Smooth muscle cell (in vitro differentiated cells): ENCODE measurements around the gene CYP2C18. TPM values are rescaled to one million over a fixed set of nuclear protein-coding genes. Genes with fewer than 3 reads are reported as not detected.
A peak's percentile ranks its signal among the peaks of the same experiment; 100 is the strongest.
"Not testable (repeated sequence)": the region's sequence is repeated elsewhere in the genome, so short reads cannot be mapped to it uniquely, and the experiment has no call there.

Experiments used
- DNase-seq: peaks from one replicate; lab custom pipeline; 2025; ENCODE audit not compliant: unreplicated experiment; lab: John Stamatoyannopoulos, UW
- H2AFZ ChIP-seq: fragments of 200-600 bp; sonication (generic); 2 replicates; pipeline ENCODE4 v1.6.0; 2016; ENCODE audit warnings: antibody characterized with exemption, low read depth, mild to moderate bottlenecking
- H3F3A ChIP-seq: fragments of 200-600 bp; sonication (generic); 2 replicates; pipeline ENCODE4 v1.6.0; 2017; ENCODE audit warnings: antibody characterized with exemption, low read depth
- H3K27ac ChIP-seq: fragments of 200-600 bp; sonication (generic); 2 replicates; pipeline ENCODE4 v1.5.1; 2016; ENCODE audit warnings: low read depth, mild to moderate bottlenecking
- H3K27me3 ChIP-seq: fragments of 200-600 bp; sonication (generic); 2 replicates; pipeline ENCODE4 v1.6.1; 2016; ENCODE audit warnings: low read depth, mild to moderate bottlenecking
- H3K36me3 ChIP-seq: fragments of 200-600 bp; sonication (generic); 2 replicates; pipeline ENCODE4 v1.5.1; 2016; ENCODE audit warnings: low read depth
- H3K4me1 ChIP-seq: fragments of 200-600 bp; sonication (generic); 2 replicates; pipeline ENCODE4 v1.5.1; 2016; ENCODE audit warnings: low read depth
- H3K4me2 ChIP-seq: fragments of 200-600 bp; sonication (generic); 2 replicates; pipeline ENCODE4 v1.6.0; 2016; ENCODE audit warnings: mild to moderate bottlenecking
- H3K4me3 ChIP-seq: fragments of 200-600 bp; sonication (generic); 2 replicates; pipeline ENCODE4 v1.5.1; 2016; ENCODE audit warnings: mild to moderate bottlenecking
- H3K79me2 ChIP-seq: fragments of 200-600 bp; sonication (generic); 2 replicates; pipeline ENCODE4 v1.6.0; 2016; ENCODE audit warnings: low read depth, mild to moderate bottlenecking
- H3K9ac ChIP-seq: fragments of 200-600 bp; sonication (generic); 2 replicates; pipeline ENCODE4 v1.6.0; 2016; ENCODE audit warnings: low read depth
- H3K9me3 ChIP-seq: fragments of 200-600 bp; sonication (generic); replicated peaks from 2 replicates; pipeline ENCODE4 v1.5.1; 2016; ENCODE audit warnings: low read depth
- H4K20me1 ChIP-seq: fragments of 200-600 bp; sonication (generic); 2 replicates; pipeline ENCODE4 v1.6.0; 2016; ENCODE audit warnings: low read depth
- CTCF ChIP-seq: fragments of 200-600 bp; sonication (generic); IDR thresholded peaks from 2 replicates; pipeline ENCODE4 v1.5.1; 2017; ENCODE audit warnings: borderline replicate concordance, mild to moderate bottlenecking, antibody characterized with exemption; ENCODE audit not compliant: insufficient read depth, poor library complexity, severe bottlenecking
- WGBS: methylation state at CpG from one replicate; pipeline ENCODE4 v1.1.7; 2016; ENCODE audit warnings: low lambda C conversion rate; 5-methylcytosine and 5-hydroxymethylcytosine counted together
- polyA plus RNA-seq: library from polyadenylated mRNA; unstranded; fragments of >200 nt; fragmentation: Nextera tagmentation; extraction: Ambion mirVana; gene quantifications from 2 replicates; pipeline ENCODE4 v1.2.1, GENCODE V29; 2016
- total RNA-seq: library from RNA; depleted of rRNA; stranded (reverse); fragments of >200 nt; gene quantifications from 2 replicates; pipeline ENCODE4 v1.2.3, GENCODE V29; 2014

CYP2C18 gene
- total RNA-seq, result 1.0 and 1.1 TPM in 2 replicates
- not detected in 2 replicates for polyA plus RNA-seq

- 79% methylated on average over 10 of the region's 10 CpGs for WGBS
- Histone ChIP-seq H3K4me1 (no peaks in the 10 kb centered on the region), H2AFZ (no peak within 1 kb of the TSS), H3K9me3 (no peaks in the 10 kb centered on the region), H3K27me3 (no peaks in the 10 kb centered on the region), H3K9ac (no peak within 1 kb of the TSS), H3K36me3 (no peaks in the 10 kb centered on the region), H3F3A (no peaks in the 10 kb centered on the region), H3K27ac (no peak within 1 kb of the TSS), H3K4me2 (no peak within 1 kb of the TSS), H4K20me1 (no peaks in the 10 kb centered on the region), H3K79me2 (no peaks in the 10 kb centered on the region), H3K4me3 (peak within 1 kb of the TSS; percentile 27)
- no peak for DNase-seq
- TF ChIP-seq CTCF, result no peak
Observed at GRCh38 chr10:94683214-94684054, at the start of gene CYP2C18. Gene CYP2C18 (plus strand): TSS chr10:94683729. CDS start chr10:94683820, 91 bp downstream.

- not testable (repeated sequence) for H3K4me2 ChIP-seq, H3K36me3 ChIP-seq, H2AFZ ChIP-seq, H3K27ac ChIP-seq, H3K27me3 ChIP-seq, H4K20me1 ChIP-seq, H3K9me3 ChIP-seq, H3K9ac ChIP-seq, H3F3A ChIP-seq, H3K79me2 ChIP-seq, H3K4me1 ChIP-seq, DNase-seq, H3K4me3 ChIP-seq
- WGBS, result 96% methylated on average over 4 of the region's 4 CpGs
Observed at GRCh38 chr10:94638097-94638496, 45.4 kb upstream of the CYP2C18 start.

GRCh38 chr10:94639902-94640301 lies 43.6 kb upstream of the CYP2C18 start:
- WGBS, result 89% methylated on average over 8 of the region's 8 CpGs
- H3K4me3 ChIP-seq, result no peak overlapping the region
- no peaks in the 10 kb centered on the region for H3K4me1 ChIP-seq
- no peak overlapping the region for H3K4me2 ChIP-seq
- TF ChIP-seq CTCF, result no peak
- no peak overlapping the region for H2AFZ ChIP-seq
- H3K27ac ChIP-seq, result no peak overlapping the region
- DNase-seq, result no peak
- no peak overlapping the region for H3K9ac ChIP-seq
- no peaks in the 10 kb centered on the region for H3F3A ChIP-seq
- peaks cover 3% of the 10 kb centered on the region for H3K9me3 ChIP-seq
- H3K36me3 ChIP-seq, result no peaks in the 10 kb centered on the region
- H3K79me2 ChIP-seq, result no peaks in the 10 kb centered on the region
- H4K20me1 ChIP-seq, result no peaks in the 10 kb centered on the region
- no peaks in the 10 kb centered on the region for H3K27me3 ChIP-seq

- H3K36me3 ChIP-seq, result no peaks in the 10 kb centered on the region
- no peak overlapping the region for H3K9ac ChIP-seq
- H3K79me2 ChIP-seq, result no peaks in the 10 kb centered on the region
- H3K27me3 ChIP-seq, result no peaks in the 10 kb centered on the region
- no peak overlapping the region for H3K4me2 ChIP-seq
- DNase-seq, result no peak
- 80% methylated on average over 3 of the region's 3 CpGs for WGBS
- no peaks in the 10 kb centered on the region for H4K20me1 ChIP-seq
- H3K9me3 ChIP-seq, result peaks cover 3% of the 10 kb centered on the region
- no peak for TF ChIP-seq CTCF
- no peak overlapping the region for H2AFZ ChIP-seq
- H3K4me3 ChIP-seq, result no peak overlapping the region
- no peak overlapping the region for H3K27ac ChIP-seq
- H3F3A ChIP-seq, result no peaks in the 10 kb centered on the region
- H3K4me1 ChIP-seq, result no peaks in the 10 kb centered on the region
Observed at GRCh38 chr10:94640562-94640961, 43.0 kb upstream of the CYP2C18 start.
